A549 (cell line): ENCODE measurements around the gene TBX5. TPM values are rescaled to one million over a fixed set of nuclear protein-coding genes. Genes with fewer than 3 reads are reported as not detected.

Experiments used
- ATAC-seq, 2 experiments: fragments of 200-7000 bp in 1 of 2; fragments of >200 bp in 1 of 2; cut with Nextera tagmentation in 1 of 2; cut with Tn5 transposase in 1 of 2; 3 replicates each; pipeline versions ENCODE4 v1.8.0 to v1.9.1; 2018 to 2020; ENCODE audit warnings: mild to moderate bottlenecking in 1 of 2, moderate library complexity in 1 of 2
- CTCF ChIA-PET: fragments of 300-600 bp; sonication (Branson Sonifier 250); formaldehyde crosslinking; extraction: SDS; loops from one replicate; lab custom pipeline; 2021; ENCODE audit warnings: antibody characterized with exemption, inconsistent platforms; lab: Yijun Ruan, JAX
- POLR2A ChIA-PET: fragments of 350-600 bp; formaldehyde crosslinking; extraction: SDS; loops from one replicate; lab custom pipeline; 2021; ENCODE audit warnings: antibody characterized with exemption, inconsistent platforms; lab: Yijun Ruan, JAX
- DNase-seq, 2 experiments: peaks; one replicate each; pipeline versions ENCODE4 v3.0.0 to v3.0.0-alpha.2; 2011 to 2016; ENCODE audit warnings: low read depth in 1 of 2, low spot score in 1 of 2
- FAIRE-seq: peaks from 2 replicates; lab custom pipeline; 2011; peaks lifted over from hg19 to GRCh38; lab: Jason Lieb, UNC
- H3K27ac ChIP-seq, 2 experiments: fragments of >200 bp; sonication (Bioruptor Twin); formaldehyde crosslinking; 3 replicates each; pipeline ENCODE4 v1.5.1; 2016 to 2017
- H3K4me1 ChIP-seq: fragments of >200 bp; sonication (Bioruptor Twin); formaldehyde crosslinking; 3 replicates; pipeline ENCODE4 v1.6.1; 2016
- H3K4me2 ChIP-seq: fragments of >200 bp; sonication (Bioruptor Twin); formaldehyde crosslinking; 3 replicates; pipeline ENCODE4 v1.6.1; 2016
- H3K4me3 ChIP-seq: fragments of >200 bp; sonication (Bioruptor Twin); formaldehyde crosslinking; 3 replicates; pipeline ENCODE4 v1.5.1; 2016
- H3K9me3 ChIP-seq: fragments of >200 bp; sonication (Bioruptor Twin); formaldehyde crosslinking; 3 replicates; pipeline ENCODE4 v1.6.1; 2016
- CBX8 ChIP-seq: fragments of 200-600 bp; sonication (generic); IDR thresholded peaks from 2 replicates; pipeline ENCODE4 v1.6.1; 2016
- CEBPB ChIP-seq, 2 experiments: fragments of >200 bp in 1 of 2; sonication (Bioruptor Twin) in 1 of 2; formaldehyde crosslinking in 1 of 2; IDR thresholded peaks; 2 replicates each; pipeline ENCODE4 v1.6.1; 2012 to 2016
- CHD2 ChIP-seq: fragments of 150-350 bp; IDR thresholded peaks from 2 replicates; pipeline ENCODE4 v1.6.1; 2014; ENCODE audit warnings: low read length; ENCODE audit not compliant: partially characterized antibody
- EHF ChIP-seq: fragments of 250-450 bp; sonication (Bioruptor Pico); IDR thresholded peaks from 2 replicates; pipeline ENCODE4 v1.5.0; 2020; ENCODE audit warnings: mild to moderate bottlenecking
- EP300 ChIP-seq, 2 experiments: fragments of >200 bp; sonication (Bioruptor Twin); formaldehyde crosslinking; IDR thresholded peaks; 2 replicates in 1 of 2; 3 replicates in 1 of 2; pipeline ENCODE4 v1.6.1; 2016 to 2017
- ESRRA ChIP-seq: fragments of 150-350 bp; IDR thresholded peaks from 2 replicates; pipeline ENCODE4 v1.6.1; 2014; ENCODE audit warnings: mild to moderate bottlenecking, low read length, borderline replicate concordance
- FOSL2 ChIP-seq, 2 experiments: fragments of 450-650 bp in 1 of 2; fragments of >200 bp in 1 of 2; sonication (Bioruptor Twin) in 1 of 2; formaldehyde crosslinking; IDR thresholded peaks; 2 replicates each; pipeline versions ENCODE4 v1.5.0 to v1.6.1; 2016 to 2020; ENCODE audit warnings: mild to moderate bottlenecking in 1 of 2, moderate library complexity in 1 of 2
- HEYL ChIP-seq: fragments of 250-450 bp; sonication (Bioruptor Pico); IDR thresholded peaks from 2 replicates; pipeline ENCODE4 v1.8.0; 2021; ENCODE audit warnings: mild to moderate bottlenecking, moderate library complexity
- JUN ChIP-seq, 2 experiments: fragments of >200 bp; sonication (Bioruptor Twin); formaldehyde crosslinking; IDR thresholded peaks; 2 replicates in 1 of 2; 3 replicates in 1 of 2; pipeline ENCODE4 v1.6.1; 2016 to 2017
- KDM5A ChIP-seq: fragments of 200-600 bp; sonication (generic); IDR thresholded peaks from 2 replicates; pipeline ENCODE4 v1.6.1; 2016; ENCODE audit warnings: antibody characterized with exemption, mild to moderate bottlenecking
- MAFK ChIP-seq: fragments of 450-650 bp; IDR thresholded peaks from 2 replicates; pipeline ENCODE4 v1.6.1; 2014; ENCODE audit not compliant: partially characterized antibody
- MAZ ChIP-seq: fragments of 150-350 bp; IDR thresholded peaks from 2 replicates; pipeline ENCODE4 v1.6.1; 2014; ENCODE audit warnings: antibody characterized with exemption, low read depth, low read length, borderline replicate concordance
- PHF8 ChIP-seq: fragments of 200-600 bp; sonication (generic); IDR thresholded peaks from 2 replicates; pipeline ENCODE4 v1.6.1; 2016; ENCODE audit warnings: low read depth, mild to moderate bottlenecking, antibody characterized with exemption, moderate library complexity, borderline replicate concordance
- POLR2A ChIP-seq: IDR thresholded peaks from 2 replicates; pipeline ENCODE4 v1.6.1; 2012; ENCODE audit warnings: mild to moderate bottlenecking, low read length
- SREBF2 ChIP-seq: fragments of 450-650 bp; IDR thresholded peaks from 2 replicates; pipeline ENCODE4 v1.6.1; 2014; ENCODE audit warnings: mild to moderate bottlenecking, moderate library complexity
- TFCP2L1 ChIP-seq: fragments of 250-450 bp; sonication (Bioruptor Pico); IDR thresholded peaks from 2 replicates; pipeline ENCODE4 v1.5.0; 2021; ENCODE audit warnings: mild to moderate bottlenecking
- TP53 ChIP-seq: fragments of 250-450 bp; sonication (Bioruptor Pico); IDR thresholded peaks from 2 replicates; pipeline ENCODE4 v1.5.0; 2021; ENCODE audit warnings: mild to moderate bottlenecking, moderate library complexity
- ZC3H11A ChIP-seq: fragments of 450-650 bp; IDR thresholded peaks from 2 replicates; pipeline ENCODE4 v1.6.1; 2014; ENCODE audit warnings: antibody characterized with exemption, mild to moderate bottlenecking
- ZSCAN20 ChIP-seq: fragments of 250-450 bp; sonication (Bioruptor Pico); IDR thresholded peaks from 2 replicates; pipeline ENCODE4 v1.8.0; 2022; ENCODE audit warnings: mild to moderate bottlenecking, moderate library complexity
- WGBS: methylation state at CpG from one replicate; pipeline ENCODE4 v1.1.6; 2017; ENCODE audit errors: missing lambda C conversion rate; 5-methylcytosine and 5-hydroxymethylcytosine counted together
- polyA plus RNA-seq, 4 experiments: library from polyadenylated mRNA; depleted of rRNA in 3 of 4; stranded (reverse); fragments of >200 nt; fragmentation: RNase III in 1 of 4; extraction: RNeasy Plus Mini Kit Qiagen cat#74134 plus additional on column Dnase treatment in 1 of 4; gene quantifications; 2 replicates in 3 of 4; 3 replicates in 1 of 4; pipeline ENCODE4 v1.2.3, GENCODE V29; 2011 to 2017
- TF ChIP-seq, protein P1 (sequence below): fragments of >200 bp; sonication (Bioruptor Twin); formaldehyde crosslinking; IDR thresholded peaks from 2 replicates; pipeline ENCODE4 v1.6.1; 2016
- TF ChIP-seq, protein P2 (sequence below): IDR thresholded peaks from 2 replicates; pipeline ENCODE4 v1.6.1; 2012
- TF ChIP-seq, protein P3 (sequence below): IDR thresholded peaks from 2 replicates; pipeline ENCODE4 v1.6.1; 2012

The TBX5 gene
- polyA plus RNA-seq, 2 of the 4 experiments (the other 2 are of a cell fraction): not detected

DNA sequence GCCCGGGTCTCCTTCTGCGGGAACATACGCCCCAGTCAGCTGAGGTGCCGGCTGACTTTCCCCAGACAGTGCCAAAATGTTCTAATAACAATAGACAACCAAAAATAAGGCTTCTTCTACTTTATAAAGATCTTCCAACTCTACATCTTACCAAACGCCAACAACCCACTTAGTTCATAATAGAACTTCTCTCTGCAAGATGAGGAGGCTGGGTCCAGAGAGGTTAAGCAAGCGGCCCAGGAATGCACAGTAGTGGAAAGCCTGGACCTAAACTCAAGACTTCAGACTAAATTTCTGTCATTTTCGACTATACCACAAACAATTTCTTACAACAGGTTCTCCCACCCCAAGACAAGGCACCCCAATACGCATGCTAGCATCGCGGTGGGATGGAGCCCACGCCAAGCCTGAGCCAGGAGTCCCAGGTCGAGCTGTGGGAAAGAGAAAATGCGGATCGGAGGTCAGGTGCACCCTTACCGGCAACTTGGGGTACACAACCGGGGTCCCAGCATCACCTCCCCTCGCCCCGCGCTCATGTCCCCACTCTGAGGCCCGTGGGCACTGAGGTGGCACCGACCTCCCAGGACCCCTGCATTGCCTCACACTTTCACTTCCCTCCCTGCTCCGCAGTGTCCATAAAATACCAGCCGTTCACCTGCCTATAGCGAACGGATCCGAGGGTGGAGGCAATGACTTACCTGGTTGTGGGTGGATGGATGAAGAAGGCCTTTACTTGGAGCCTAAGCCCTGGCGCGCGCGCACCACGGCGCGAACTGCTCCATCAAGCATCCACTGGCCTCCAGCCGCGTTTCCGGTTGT, 42.1 kb upstream of the TBX5 start:
- Histone ChIP-seq H3K4me1 (no peaks in the 10 kb centered on the region), H3K9me3 (no peaks in the 10 kb centered on the region), H3K4me3 (no peak overlapping the region), H3K27ac (no peak overlapping the region), H3K4me2 (no peak overlapping the region)
- no peak for ATAC-seq
- 60% methylated on average over 36 of the region's 36 CpGs for WGBS
- TF ChIP-seq, protein P1, sequence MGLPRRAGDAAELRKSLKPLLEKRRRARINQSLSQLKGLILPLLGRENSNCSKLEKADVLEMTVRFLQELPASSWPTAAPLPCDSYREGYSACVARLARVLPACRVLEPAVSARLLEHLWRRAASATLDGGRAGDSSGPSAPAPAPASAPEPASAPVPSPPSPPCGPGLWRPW: no peak
- no peak for TF ChIP-seq ZSCAN20 (CRISPR knock-in tag)
- no peak for TF ChIP-seq TFCP2L1 (CRISPR knock-in tag)
- no peak for TF ChIP-seq HEYL
- TF ChIP-seq MAZ: no peak
- FAIRE-seq: no peak
- ChIA-PET POLR2A (no interaction called here), CTCF (interaction anchor here (1.2 kb wide), 1 partner anchor 29 kb away, joined by 4 read pairs; no protein-coding TSS in a partner anchor)
- DNase-seq: no peak

DNA sequence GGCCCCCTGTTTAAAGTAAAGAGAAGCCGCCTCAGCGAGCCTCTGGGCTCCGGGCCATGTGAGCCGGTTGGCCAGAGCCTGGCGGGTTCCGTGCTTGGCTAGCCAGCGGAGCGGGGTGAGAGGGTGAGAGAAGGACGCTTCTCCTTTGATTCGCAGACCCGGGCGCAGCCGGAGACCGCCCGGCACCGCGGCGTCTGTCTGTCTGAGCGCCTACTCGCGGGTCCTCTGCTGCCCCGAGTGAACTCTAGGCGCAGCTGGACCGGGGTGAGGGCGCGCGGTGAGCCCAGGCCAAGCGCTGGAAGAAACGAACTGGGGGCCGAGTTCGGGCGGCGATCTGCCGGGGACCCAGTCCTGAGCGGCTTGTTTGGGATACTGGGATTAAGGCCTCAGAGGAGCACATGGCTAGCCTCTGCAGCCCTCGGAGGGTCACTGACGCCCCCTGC, 41.4 kb upstream of the TBX5 start:
- H3K9me3 ChIP-seq: no peaks in the 10 kb centered on the region
- ATAC-seq: peak in 1 of 2 experiments; percentile 33; a peak in 2 of 6 replicates
- no peaks in the 10 kb centered on the region for H3K4me1 ChIP-seq
- ChIA-PET CTCF (no interaction called here), POLR2A (no interaction called here)
- no peak for FAIRE-seq
- DNase-seq: no peak
- no peak for TF ChIP-seq ZC3H11A
- TF ChIP-seq ESRRA: no peak
- no peak for TF ChIP-seq SREBF2
- no peak for TF ChIP-seq EHF (CRISPR knock-in tag)
- TF ChIP-seq, protein P2, sequence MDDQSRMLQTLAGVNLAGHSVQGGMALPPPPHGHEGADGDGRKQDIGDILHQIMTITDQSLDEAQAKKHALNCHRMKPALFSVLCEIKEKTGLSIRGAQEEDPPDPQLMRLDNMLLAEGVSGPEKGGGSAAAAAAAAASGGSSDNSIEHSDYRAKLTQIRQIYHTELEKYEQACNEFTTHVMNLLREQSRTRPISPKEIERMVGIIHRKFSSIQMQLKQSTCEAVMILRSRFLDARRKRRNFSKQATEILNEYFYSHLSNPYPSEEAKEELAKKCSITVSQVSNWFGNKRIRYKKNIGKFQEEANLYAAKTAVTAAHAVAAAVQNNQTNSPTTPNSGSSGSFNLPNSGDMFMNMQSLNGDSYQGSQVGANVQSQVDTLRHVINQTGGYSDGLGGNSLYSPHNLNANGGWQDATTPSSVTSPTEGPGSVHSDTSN: no peak
- TF ChIP-seq TP53: no peak
- TF ChIP-seq CHD2: no peak
- no peak for TF ChIP-seq POLR2A
- TF ChIP-seq PHF8: no peak
- no peak for TF ChIP-seq CBX8
- TF ChIP-seq EP300 (IDR thresholded peaks at IDR 0.05): no peak
- no peak for TF ChIP-seq KDM5A
- TF ChIP-seq, protein P3, sequence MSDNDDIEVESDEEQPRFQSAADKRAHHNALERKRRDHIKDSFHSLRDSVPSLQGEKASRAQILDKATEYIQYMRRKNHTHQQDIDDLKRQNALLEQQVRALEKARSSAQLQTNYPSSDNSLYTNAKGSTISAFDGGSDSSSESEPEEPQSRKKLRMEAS: no peak
- TF ChIP-seq FOSL2 (IDR thresholded peaks at IDR 0.05): no peak
- no peak for TF ChIP-seq FOSL2 (CRISPR knock-in tag; IDR thresholded peaks at IDR 0.05)
- no peak for TF ChIP-seq CEBPB (IDR thresholded peaks at IDR 0.05)
- no peak for TF ChIP-seq MAZ
- TF ChIP-seq MAFK: no peak
- TF ChIP-seq JUN (IDR thresholded peaks at IDR 0.05): no peak
- no peak overlapping the region for H3K4me3 ChIP-seq
- no peak overlapping the region for H3K4me2 ChIP-seq
- H3K27ac ChIP-seq: no peak overlapping the region
- 47% methylated on average over 33 of the region's 37 CpGs for WGBS

DNA sequence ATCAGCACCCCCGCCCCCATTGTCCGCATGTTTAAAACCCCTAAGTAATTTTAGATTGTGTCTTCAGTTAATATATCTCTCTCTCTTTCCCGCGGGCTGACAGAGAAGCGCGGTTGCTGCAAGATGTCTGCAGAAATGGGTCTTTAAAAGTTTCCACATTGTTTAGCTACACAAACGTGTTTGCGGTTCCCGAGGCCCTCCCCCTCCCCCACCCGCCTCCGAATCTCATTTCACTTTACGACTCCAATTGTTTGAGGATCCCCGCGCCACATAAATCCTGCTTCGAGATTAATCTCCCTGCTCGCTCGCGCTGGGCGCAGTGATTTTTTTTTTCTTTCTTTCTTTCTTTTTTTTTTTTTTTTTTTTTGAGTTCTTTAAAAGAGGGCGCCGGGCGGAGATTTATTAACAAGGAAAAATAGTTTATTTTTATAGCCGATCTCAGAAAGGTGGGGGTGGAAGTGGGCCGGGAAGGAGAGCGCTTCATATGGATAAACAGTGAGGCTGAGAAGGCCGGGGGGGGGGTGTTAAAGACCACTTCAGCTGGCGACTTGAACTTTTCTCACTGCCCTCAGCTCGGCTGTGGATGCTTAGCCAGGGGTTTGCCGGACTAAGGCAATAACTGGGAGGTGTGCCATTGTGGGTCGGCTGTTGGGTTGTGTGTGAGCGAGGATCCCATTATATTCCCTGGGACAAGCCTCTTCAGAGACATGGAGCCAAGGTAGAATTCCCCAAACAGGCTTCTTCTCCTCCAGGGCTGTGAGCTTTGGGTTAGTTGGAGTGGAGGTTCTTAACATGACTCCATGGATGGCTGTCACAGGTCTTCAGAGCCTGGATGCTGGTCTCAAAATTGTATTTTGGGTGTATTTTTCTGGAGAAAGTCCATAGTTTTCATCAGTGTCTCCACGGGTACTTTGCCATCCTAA, 39.7 kb upstream of the TBX5 start:
- H3K4me1 ChIP-seq: no peaks in the 10 kb centered on the region
- H3K27ac ChIP-seq: no peak overlapping the region
- FAIRE-seq (no peak), DNase-seq (no peak), ATAC-seq (no peak)
- POLR2A ChIA-PET: no interaction called here
- WGBS: 27% methylated on average over 29 of the region's 32 CpGs
- CTCF ChIA-PET: interaction anchor here (1.3 kb wide), 1 partner anchor 465 kb away, joined by 5 read pairs; no protein-coding TSS in a partner anchor
- TF ChIP-seq KDM5A: no peak
- 0 out of 3 replicates have a peak overlapping the region, but pooled peaks have one; percentile 17 for H3K4me2 ChIP-seq
- H3K4me3 ChIP-seq: no peak overlapping the region
- no peaks in the 10 kb centered on the region for H3K9me3 ChIP-seq
